CD4-positive, alpha-beta T cell treated with Interleukin-12 subunit alpha and Interleukin-12 subunit beta, for 1 hour (primary cell): ENCODE measurements around the gene MYO18B.

ENCODE experiments used
- DNase-seq: peaks from one replicate; pipeline ENCODE4 v3.0.0-alpha.2; 2020

MYO18B gene

DNA sequence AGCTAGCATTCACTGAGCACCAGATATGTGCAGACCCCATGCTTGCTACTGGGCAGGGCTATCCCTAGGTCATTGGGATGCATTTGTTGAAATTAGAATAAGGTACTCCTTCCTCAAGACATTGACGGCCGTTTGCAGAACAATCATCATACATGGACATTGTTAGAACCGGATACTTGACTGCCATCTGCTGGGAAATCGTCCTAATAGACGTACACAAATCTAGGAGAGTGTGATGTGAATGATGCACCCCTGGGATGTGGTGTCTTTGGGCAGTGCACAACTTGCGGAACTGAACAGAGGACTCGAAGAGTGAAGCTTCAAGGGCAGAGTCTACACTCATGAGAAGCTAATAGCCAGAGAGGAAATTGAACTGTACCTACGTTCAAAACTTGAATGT is 35.9 kb downstream of the MYO18B start:
- no peak for DNase-seq

DNA sequence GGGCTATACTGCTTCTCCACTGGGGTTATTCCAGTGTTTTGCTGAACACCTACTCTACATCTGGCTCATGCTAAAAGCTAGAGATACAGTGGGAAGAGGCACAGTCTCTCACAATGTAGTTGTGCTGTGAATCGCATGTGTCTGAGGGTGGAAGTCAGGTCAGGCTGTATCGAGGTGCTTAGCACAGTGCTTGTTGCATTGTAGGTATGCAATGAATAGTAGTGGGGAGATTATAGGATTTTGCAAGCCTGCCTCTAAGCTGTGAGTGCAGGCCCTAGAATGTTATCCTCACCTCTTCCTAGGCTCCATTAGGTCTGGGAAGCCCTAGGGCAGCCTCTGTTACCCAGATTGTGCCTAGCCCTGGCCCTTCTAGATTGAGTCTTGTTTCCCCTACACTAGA is 37.4 kb downstream of the MYO18B start:
- no peak for DNase-seq

DNA sequence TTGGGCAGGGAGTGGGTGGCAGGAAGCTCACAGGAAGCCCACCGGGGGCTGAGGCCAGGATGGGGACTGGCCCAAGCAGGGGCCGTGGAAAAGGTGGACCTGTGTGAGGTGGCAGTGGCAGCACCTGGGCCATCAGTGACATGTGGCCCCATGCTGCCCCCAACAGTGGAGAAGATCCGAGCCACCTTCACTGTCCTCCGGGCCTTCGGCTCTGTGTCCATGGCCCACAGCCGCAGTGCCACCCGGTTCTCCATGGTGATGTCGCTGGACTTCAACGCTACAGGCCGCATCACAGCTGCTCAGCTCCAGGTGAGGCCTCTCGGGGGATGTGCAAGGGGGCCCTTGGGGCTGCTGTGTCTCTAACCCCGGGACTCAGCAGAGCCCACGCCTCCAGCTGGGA is 37.9 kb downstream of the MYO18B start:
- no peak for DNase-seq

DNA sequence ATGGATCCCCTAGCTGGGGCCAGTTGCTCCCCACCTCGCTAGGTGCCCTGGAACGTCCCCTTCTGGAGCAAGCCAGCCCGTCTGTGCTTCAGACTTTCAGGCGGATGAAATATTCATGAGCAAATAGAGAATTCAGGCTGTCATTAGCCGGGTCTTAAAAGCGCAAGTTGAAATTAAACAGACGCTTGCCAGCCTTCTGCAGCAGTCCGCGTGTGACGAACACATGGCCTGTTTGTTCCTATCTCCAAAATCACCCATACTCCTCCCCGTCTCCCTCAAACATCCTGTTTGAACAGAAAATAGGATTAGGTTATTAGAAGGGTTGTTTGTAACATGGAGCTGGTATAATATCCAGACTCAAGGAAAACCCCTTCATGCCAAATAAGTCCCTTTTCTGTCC is 38.7 kb downstream of the MYO18B start:
- DNase-seq: no peak

DNA sequence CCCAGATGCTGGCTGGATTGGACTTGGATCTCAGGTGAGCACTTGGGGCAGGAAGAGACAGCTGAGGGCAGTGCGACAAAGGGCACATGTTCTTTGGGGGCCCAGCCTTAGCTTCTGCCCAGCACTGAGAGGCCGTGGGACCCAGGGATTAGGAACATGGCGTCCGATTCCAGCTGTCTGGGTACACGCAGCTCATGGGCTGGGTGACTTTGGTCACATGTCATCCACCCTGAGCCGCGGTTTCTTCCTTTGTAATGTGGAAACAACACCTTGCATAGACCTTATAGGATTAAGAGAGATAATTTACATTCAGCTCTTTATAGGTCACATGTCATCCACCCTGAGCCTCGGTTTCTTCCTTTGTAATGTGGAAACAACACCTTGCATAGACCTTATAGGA is 39.8 kb downstream of the MYO18B start:
- no peak for DNase-seq

DNA sequence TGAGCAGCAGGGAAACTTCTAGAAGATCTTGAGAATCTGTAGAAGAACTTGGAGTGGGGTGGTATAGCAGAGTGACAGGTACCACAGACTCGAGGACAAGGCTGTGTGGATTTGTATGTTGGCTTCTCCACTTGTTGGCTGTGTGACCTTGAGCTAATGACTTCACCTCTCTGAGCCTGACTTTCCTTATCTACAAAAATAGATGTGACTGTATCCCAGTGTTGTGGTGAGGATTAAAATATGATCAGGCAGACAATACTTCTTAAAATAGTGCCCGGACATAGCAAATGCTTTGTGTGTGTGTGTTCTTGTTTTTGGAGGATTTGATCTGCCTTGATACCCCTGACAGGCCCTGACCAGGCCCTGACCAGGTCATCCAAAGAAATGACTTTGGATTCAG is 40.8 kb downstream of the MYO18B start:
- DNase-seq: no peak

DNA sequence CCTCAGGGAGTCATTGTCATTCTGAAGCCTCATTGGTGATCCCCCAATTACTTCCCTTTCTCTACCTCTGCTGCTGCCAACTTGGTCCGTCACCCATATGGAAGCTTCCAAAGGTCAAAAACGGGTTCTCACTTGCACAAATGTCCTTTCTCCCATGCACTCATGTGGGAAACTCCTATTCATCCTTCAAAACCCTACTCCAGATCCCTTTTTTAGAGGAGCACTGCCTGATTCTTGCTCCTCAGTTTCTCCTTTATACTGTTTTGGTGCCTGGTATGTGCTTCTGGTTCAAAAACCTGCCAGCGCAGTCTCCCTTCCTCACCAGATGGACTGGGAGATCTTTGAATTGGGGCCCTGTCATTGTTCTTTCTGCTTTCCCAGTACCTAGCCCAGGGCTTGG is 41.9 kb downstream of the MYO18B start:
- DNase-seq: no peak

DNA sequence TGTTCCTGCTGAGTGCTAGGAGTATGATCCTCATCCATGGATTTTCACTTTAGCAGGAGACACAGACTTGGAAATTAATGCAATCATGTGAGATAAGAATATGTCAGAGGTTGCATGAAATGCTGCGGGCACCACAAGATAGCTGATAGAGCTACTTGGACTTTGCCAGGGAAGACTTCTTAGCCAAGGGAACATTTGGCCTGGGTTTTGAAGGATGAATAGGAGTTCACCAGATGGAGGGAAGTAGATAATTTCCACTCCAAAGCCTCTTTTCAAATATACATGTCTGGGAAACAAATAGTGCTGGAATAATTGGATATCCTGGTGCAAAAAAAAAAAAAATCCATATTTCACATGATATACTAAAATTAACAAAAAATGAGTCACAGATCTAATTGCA is 44.2 kb downstream of the MYO18B start:
- DNase-seq: no peak

DNA sequence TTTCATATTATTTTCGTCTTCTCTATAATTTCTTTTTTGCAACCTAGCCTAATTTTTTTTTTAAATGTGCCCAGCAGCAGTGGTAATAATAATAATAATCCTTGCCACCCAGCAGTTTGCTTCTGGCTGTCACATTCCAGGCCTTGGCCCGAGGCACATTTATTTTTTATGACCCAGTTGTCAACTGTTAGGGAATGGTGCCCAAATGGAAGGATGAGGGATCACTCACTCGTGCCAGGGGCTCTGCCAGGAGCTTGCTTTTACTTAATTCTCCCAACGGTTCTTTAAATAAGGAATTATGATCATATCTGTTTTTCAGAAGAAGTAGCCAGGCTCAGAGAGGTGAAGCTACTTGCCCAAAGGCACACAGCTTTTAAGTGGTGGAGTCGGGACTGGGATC is 49.6 kb downstream of the MYO18B start:
- no peak for DNase-seq

DNA sequence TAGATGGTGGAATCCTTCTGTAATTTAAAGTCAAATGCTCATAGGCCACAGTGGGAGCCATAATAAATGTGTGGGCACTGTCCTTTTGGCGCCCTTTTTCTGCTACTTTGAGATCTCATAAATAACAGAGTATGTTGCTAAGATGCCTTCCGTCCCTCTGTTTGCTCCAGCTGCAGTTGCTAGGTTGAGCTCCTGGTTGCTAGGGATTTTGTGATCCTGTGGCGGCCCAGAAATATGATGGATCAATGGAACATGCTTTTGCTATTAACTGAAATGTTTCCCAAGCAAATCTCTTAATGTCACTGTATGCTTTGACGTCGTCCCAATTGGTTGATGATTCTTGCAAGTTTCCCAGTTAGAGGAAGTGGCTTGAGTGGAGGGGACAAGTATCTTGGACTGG is 53.5 kb downstream of the MYO18B start:
- DNase-seq: no peak

DNA sequence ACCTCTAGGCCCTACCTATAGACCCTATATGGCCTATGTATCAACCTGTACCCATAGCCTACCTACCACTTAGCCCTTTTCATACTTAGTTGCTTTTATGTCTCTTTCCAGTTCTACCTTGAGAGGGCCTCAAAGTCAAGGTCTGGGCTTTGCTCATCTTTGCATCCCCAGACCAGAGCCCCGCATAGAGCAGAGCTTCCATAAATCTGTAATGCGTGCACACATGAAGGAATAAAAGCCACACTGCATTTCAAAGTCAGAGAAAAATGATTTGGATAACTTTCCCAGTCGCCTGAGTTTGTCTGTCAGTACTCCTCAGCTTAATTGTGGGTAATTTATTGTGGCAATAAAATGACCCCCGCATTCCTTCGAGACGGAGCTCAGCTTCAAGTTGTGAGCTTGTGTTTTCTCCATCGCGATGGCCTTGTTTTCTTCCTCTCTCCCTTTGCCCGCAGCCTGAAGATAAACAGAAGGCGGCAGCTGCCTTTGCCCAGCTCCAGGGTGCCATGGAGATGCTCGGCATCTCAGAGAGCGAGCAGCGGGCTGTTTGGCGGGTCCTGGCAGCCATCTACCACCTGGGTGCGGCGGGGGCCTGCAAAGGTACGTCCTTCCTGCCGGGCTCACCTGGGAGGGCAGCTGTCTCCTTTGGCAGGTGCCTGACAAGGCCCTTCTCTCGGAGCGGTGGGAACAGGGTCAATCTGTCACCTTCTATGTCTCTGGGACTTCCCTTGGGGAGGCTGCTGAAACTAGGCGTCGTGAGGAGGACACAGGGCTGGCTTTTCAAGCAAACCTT is 55.7 kb downstream of the MYO18B start:
- DNase-seq: no peak

DNA sequence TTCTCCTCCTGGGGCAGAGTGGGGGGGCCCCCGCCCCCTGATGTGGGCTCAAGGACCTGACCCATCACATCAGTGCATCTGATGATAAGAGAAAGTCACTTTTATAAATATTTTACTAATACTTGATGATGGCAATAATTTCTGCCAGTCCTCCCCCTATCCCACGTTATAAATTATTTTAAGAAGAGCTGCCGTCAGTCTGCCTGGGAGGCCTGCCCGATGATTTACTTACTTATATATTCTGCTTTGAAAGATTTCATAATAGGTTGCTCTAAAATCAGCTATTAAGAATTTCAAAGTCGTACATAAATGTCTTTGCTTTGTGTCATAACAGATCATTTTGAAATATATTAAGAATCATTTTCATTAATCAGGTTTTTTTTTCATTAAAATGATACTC is 58.8 kb downstream of the MYO18B start:
- DNase-seq: no peak

DNA sequence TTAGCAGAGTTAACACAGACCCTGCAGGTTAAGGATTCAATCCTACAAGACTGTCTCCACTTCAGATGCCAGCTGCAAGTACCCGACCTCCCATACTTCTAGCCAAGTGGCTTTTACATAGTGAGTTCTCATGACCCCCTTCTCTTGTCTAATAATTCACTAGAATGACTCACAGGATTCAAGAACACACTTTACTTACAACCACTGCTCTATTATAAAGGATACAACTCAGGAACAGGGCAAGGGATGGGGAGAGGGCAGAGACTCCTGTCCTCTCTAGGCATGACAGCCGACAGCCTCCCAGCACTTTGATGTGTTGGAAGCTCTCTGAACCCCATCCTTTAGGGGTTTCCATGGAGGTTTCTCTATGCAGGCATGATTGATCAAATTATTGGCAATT is 60.0 kb downstream of the MYO18B start:
- DNase-seq: no peak

DNA sequence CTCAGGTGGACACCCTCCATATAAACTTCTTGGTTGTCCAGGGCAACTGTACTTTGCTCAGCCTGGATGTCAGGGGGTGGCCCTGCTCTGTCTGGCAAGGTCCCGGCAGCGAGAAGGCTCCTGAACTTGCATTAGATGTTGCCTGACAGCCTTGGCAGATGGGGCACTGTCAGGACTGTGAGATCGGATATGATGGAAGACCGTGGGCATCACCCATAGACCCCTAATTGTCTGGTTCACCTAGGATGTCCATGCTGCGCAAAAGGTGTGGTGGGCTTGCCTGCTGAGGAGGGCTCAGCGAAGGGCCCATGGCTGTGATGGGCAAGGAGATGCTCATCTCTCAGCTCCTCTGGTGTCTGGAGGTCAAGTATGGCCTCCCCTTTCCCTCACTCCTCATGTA is 62.7 kb downstream of the MYO18B start:
- DNase-seq: no peak

DNA sequence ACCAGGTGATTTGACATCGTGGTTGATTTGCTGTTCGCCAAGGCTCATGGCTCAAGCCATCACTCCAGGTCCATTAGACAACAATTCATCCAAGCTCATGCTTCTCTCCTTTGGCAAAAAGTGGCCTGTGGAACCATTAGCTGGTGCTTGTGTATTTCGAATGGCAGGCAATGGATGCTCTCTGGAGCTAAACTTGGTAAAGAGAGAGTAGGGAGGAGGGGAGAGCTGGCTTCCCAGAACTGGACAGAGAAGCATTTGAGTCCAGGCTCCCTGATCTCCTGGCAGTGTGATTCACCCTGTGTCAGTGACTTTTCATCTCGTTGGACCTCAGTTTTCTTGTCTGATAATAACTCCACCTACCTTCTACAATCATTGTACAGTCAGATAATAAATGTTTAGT is 64.6 kb downstream of the MYO18B start:
- no peak for DNase-seq

DNA sequence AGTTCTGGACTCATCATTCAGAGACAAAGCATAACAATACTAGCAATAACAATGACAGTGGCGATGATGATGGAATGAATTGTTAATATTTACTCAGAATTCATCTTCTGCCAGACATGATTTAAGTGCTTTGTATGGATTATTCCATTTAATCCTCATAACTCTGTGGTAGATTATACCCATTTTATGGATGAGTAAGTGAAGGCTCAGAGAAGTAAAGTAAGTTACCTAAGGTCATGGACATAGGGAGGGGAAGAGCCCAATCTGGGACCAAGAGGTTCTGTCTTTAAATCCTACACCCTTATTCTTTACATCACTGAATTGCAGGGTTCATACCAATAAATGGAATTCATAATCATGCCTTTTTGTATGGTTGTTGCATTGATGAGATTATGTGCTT is 72.7 kb downstream of the MYO18B start:
- DNase-seq: no peak

DNA sequence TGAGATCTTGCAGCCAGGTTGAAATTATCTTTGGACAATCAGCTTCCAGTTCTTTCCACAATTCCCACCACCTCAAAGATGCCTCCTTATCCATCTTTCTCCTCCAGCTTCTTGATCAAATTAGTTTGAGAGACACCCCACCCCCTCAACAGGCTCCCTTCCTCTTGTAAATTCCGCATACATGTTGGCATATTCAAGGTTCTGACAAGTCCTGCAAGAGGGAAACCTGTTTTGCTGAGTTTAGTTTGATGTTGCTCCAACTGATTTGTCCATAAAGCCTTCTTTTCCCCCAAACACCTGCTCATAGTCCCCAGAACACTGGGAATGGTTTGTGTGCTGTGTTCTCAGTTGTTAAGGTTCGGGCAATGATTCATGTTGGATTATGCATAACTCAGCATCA is 73.6 kb downstream of the MYO18B start:
- no peak for DNase-seq

DNA sequence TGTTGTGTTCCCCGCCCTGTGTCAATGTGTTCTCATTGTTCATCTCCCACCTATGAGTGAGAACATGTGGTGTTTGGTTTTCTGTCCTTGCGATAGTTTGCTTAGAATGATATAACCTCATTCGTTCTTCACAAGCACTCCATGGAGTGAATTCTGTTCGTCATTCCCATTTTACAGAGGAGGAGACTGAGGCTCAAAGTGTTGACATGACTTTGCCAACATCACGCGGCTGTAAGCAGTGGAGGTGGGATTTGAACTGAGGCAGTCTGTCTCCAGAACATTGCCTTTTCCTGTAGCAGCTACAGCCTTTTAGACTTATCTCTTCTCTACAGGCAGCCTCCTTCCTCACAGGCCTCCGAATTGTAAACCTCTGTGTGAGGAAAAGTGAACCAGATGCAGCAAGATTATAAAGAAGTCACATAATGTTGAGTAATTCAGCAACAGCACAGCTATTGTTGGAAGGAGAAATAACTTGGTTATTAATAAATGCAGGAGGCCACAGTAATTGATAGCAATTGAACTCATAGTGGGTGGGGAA is 74.6 kb downstream of the MYO18B start:
- DNase-seq: no peak

DNA sequence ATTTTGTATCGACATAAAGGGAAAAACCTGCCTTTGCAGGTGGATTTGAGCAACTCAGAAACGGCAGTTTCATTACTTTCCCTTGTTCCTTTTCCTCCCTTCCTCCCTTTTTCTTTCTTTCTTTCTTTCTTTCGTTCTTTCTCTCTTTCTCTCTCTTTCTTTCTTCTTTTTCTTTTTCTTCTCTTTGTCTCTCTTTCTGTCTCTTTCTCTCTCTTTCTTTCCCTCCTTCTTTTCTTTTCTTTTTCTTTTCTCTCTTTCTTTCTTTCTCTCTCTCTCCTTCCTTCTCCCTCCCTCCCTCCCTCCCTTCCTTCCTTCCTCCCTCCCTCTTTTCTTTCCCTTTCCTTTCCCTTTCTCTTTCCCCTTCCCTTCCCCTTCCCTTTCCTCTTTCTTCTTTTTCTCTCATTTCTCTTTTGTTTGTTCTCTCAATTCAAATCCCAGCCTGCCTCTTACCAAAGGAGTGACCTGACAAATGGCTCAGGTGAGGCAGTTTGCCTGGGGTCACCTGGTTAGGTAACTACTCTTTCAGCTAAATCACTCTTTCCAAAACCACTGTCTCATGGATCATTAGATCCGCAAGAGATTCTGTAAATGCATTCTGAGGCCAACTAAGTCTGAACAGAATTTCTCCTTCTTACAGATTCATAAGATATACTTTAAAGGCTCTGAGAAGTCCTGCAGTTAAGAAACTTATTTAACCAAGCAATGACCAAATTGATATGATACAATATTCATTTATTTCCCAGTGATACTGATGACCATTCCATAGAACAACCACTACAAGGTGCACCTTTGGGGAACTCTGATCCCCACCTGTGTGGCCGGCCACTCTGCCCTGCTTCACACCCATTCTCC is 75.3 kb downstream of the MYO18B start:
- no peak for DNase-seq

DNA sequence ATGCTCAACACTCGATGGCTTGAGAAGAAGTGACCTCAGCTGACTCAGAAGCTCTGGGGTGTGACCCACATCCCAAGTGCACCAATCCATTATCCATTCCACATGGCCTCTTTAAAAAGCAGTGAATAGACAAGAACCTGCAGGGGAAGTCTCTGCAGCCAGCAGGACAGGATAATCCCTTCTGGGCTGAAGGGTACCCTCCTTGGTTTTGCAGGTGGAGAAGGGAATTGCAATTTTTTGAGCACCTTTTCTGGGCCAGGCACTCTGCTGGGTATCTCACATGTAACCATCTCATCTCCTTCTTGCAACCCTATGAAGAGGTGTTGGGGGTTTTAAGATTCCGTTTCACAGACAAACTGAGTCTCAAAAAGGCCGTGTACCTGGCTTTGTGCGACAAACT is 76.6 kb downstream of the MYO18B start:
- DNase-seq: no peak

DNA sequence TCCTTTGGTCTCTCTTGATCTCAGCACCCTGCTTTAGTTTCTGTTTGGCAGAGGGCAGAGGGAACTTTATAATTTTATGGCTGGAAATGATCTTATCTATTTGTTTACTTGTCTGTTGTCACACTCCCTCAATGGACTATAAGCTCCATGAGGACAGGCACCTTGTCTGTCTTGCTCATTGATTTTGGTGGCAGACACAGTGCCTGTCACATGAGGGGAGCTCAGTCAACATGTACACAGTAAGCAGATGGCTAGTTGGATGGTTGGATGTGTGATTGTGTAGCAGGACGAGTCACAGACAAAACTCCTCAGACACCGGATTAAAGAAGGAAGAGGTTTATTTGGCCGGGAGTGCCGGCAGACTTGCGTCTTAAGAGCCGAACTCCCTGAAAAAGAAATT is 80.4 kb downstream of the MYO18B start:
- no peak for DNase-seq

DNA sequence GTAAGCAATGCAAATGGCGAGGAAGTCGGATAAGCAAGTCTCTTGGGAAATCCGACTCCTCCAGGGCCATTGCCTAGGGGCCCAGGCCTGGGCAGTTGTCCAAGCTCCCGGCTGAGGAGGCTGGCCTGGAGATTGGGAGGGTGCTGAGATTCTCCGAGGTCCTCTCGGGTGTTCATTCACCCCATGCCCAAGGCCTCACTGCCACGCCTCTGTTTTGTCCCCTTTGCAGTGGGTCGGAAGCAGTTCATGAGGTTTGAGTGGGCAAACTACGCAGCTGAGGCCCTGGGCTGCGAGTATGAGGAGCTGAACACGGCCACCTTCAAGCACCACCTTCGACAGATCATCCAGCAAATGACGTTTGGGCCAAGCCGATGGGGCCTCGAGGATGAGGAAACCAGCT is 81.3 kb downstream of the MYO18B start:
- no peak for DNase-seq

DNA sequence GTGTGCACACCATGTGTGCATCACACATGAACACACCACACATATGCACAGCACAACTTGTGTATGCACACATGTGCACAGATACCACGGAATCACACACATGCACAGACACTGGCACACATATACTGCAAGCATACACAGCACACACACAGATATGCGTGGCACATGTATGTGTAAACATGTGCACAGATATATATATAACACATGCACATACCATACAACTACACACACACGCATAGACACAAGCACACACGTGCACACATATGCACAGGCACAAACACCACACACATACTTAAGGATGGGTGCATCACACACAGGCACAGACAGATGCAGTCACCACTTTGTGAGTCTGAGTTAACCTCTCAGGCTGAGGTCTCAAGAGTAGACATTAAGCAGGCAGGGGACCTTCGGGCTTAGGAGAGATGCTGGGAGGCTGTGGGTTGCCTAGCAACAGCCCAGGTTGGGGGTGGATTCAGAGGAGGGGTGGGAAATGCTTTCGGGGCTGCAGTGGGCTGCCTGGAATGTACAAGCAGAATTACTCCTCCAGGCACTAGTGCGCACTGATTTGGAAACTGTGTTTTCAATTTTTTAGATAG is 82.9 kb downstream of the MYO18B start:
- DNase-seq: no peak

DNA sequence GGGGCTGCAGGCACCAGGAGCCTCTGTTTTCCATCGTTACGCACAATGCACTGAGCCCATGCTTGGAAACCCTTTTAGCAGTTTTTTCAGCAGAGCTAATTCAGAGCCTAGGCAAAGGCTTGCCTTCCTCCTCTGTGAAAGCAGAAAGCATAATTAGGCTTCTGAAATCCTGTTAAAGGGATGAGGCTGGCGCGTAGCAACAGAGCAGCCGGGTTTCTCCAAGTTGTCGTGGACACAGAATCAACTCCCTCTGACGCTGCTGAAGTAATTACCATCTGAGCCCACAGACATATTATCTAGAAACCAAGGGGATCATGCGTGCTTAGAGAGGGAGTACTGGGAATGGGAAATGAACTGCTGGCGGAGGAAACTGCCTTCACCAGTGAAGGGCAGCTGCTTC is 85.4 kb downstream of the MYO18B start:
- DNase-seq: no peak
